Stimulated activated CD8-positive, alpha-beta memory T cell treated with anti-CD3 and anti-CD28 coated beads, Interleukin-7, amount 100 ng/mL, for 1 hour (primary cell): Measurements from ENCODE around the gene FGF2.

Source experiments
- DNase-seq, 2 donors: peaks; one replicate each; pipeline ENCODE4 v3.0.0-alpha.2; 2020; ENCODE audit warnings: low read depth in 2 of 2

Gene FGF2

DNA sequence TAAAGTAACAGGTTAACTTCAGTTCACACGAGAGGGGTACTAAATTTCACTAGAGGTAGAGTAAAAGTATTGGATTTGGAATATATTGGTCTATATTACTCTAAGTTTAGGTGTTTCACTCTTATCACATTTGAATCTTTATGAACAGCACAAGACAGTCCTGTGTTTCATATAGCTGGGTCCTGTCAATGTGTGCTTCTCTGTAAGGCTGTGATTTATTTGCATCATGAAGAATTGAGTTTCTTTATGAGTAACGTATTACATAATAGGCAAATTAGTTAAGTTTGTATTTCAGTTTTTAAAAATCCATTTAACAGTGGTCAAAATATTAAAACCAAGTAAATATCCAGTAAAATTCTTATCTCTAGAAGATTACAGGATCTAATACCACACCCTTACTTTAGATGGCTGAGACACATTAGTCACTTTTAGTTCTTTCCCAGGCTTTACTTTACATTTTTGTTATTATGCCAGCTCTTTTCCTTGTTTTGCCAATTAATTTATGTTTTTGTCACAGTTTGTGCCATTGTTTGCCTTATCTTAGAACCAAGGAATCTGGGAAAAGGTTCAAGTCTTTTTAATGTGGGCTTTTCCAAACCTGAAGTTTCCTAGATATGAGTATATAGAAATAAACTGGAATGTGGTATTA is 63.6 kb downstream of the FGF2 start:
- DNase-seq = no peak

DNA sequence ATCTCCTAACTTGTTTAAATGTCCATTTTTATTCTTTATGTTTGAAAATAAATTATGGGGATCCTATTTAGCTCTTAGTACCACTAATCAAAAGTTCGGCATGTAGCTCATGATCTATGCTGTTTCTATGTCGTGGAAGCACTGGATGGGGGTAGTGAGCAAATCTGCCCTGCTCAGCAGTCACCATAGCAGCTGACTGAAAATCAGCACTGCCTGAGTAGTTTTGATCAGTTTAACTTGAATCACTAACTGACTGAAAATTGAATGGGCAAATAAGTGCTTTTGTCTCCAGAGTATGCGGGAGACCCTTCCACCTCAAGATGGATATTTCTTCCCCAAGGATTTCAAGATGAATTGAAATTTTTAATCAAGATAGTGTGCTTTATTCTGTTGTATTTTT is 68.2 kb downstream of the FGF2 start:
- no peak for DNase-seq

DNA sequence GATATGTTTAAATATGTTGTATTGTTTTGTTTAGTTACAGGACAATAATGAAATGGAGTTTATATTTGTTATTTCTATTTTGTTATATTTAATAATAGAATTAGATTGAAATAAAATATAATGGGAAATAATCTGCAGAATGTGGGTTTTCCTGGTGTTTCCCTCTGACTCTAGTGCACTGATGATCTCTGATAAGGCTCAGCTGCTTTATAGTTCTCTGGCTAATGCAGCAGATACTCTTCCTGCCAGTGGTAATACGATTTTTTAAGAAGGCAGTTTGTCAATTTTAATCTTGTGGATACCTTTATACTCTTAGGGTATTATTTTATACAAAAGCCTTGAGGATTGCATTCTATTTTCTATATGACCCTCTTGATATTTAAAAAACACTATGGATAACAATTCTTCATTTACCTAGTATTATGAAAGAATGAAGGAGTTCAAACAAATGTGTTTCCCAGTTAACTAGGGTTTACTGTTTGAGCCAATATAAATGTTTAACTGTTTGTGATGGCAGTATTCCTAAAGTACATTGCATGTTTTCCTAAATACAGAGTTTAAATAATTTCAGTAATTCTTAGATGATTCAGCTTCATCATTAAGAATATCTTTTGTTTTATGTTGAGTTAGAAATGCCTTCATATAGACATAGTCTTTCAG is 68.8 kb downstream of the FGF2 start:
- no peak for DNase-seq

DNA sequence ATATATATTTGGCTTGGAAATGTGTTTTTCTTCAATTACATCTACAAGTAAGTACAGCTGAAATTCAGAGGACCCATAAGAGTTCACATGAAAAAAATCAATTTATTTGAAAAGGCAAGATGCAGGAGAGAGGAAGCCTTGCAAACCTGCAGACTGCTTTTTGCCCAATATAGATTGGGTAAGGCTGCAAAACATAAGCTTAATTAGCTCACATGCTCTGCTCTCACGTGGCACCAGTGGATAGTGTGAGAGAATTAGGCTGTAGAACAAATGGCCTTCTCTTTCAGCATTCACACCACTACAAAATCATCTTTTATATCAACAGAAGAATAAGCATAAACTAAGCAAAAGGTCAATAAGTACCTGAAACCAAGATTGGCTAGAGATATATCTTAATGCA is 69.6 kb downstream of the FGF2 start:
- DNase-seq = no peak

GRCh38 chr4:122898370-122899150 is 71.9 kb downstream of the FGF2 start:
- no peak for DNase-seq

- DNase-seq = no peak
These were observed 73.1 kb downstream of the FGF2 start for GRCh38 chr4:122899682-122900081.

DNA sequence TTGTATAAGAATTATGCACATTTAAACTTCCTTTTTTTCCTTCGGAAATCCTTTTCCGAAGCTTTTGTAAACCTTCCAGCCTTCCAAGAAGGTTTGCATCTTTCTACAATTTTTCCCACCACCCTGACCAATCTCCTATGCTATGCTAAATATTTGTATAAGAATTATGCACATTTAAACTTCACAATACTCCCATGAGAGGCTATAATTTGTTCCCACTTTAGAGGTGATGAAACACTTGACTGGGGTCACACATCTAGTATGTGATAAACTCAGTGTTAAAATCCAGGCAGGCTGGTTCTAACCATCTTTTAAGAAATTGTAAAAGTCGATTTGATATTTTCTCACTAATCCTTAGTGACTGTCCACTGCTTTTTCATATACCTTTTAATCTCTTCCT is 73.7 kb downstream of the FGF2 start:
- no peak for DNase-seq

- no peak for DNase-seq
These were observed 74.8 kb downstream of the FGF2 start for GRCh38 chr4:122901247-122902010.

DNA sequence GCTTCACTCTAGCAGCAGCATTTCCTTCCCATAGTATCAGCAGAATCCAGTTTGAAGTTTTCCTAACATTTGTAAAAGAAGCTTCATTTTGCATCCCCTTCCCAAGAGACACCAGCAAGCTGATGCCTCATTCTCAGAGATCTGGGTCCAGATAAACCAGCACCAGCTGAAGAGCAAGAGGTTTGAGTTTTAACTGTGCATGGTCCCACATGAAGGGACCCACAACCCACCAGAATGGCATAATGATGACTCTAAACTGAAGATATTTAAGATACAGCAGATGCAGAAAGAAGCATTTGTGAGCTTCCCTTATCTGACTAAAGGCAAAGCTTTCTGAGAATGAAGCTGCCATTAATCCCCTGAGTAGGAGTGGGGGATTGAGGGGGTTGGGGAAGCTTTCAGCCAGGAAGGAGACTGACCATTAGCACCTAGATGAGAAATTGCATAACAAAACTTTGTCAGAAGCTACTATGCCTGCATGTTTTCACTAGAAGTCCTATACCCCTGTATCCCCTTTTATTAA is 77.2 kb downstream of the FGF2 start:
- DNase-seq = no peak

DNA sequence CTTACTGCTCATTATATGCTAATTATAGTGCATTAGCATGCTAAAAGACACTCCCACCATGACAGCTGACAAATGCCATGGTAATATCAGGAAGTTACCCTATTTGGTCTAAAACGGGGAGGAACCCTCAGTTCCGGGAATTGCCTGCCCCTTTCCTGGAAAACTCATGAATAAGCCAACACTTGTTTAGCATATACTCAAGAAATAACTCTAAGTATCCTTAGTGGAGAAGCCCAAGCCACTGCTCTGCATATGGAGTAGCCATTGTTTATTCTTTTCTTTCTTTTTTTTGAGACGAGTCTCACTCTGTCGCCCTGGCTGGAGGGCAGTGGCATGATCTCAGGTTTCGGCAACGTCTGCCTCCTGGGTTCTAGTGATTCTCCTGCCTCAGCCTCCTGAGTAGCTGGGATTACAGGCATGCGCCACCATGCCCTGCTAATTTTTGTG is 80.3 kb downstream of the FGF2 start:
- DNase-seq = no peak

DNA sequence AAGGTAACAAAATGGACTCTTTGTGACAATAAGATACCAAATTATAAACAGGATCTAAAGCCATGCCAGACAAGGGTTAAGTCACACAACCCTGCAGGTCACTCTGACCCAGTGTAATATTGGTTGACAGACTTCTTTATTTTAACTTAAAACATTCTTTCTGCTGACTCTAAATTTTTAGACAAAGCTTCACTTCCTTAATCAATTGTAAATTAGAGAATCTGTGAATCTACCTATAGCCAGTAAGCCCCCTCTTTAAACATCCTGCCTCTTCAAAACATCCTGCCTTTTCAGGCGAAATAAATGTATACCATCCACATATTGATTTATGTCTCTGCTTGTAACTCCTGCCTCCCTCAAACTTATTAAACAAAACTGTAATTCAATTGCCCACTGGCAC is 81.6 kb downstream of the FGF2 start:
- DNase-seq = no peak

- no peak for DNase-seq
These were observed 83.1 kb downstream of the FGF2 start for GRCh38 chr4:122909683-122910082.

DNA sequence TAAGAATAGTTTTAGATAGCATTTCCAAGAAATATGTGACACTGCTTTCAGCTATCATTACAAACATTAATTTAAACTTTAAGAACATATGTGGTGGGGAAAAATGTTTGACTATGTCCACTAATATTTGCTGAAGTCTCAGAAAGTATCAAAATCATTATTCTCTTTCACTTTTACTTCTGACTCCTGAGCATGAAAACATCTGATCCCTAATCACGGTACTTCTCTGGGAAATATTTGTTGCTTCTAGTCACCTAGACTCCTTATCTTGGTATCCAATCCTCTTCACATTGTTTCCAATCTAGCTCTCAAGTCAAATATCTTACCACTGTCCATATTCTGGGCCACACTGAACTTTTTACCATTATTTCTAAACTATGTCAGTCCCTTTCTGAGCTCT is 85.0 kb downstream of the FGF2 start:
- no peak for DNase-seq

GRCh38 chr4:122912810-122913575 is 86.4 kb downstream of the FGF2 start:
- DNase-seq = no peak

- DNase-seq = no peak
These were observed 87.8 kb downstream of the FGF2 start for GRCh38 chr4:122914292-122914904.

- DNase-seq = no peak
These were observed 88.3 kb downstream of the FGF2 start for GRCh38 chr4:122914938-122915337.

- no peak for DNase-seq
These were observed 91.1 kb downstream of the FGF2 start for GRCh38 chr4:122917731-122918130.

DNA sequence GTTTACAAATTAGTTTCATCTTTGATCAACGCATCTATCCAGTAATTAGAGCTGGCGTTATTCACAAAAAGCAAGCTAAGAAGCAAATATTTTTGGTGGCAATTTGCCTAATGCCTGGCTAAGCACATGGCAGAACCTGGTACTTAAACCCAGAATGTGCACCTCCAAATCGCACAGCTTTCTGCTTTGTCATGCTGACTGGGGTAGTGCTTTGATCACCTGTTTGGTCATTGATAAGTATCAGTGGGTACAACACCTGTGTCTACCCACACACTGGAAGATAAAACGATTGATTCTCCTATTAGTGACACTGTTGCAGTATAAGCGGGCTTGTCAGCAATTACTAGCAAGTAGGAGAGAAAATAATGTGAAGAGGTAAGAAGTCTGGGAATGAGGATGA is 93.8 kb downstream of the FGF2 start:
- no peak for DNase-seq

- DNase-seq = no peak
These were observed 94.7 kb downstream of the FGF2 start for GRCh38 chr4:122921300-122921699.

- peak; percentile 2 to 3 for DNase-seq
These were observed 95.6 kb downstream of the FGF2 start, which contains the start of gene NUDT6 for GRCh38 chr4:122921971-122922876. TSS of gene NUDT6 (minus strand) at chr4:122922597. CDS start at chr4:122922572, 25 bp downstream.
